GM18508 (cell line): Measurements from ENCODE around the gene NEGR1.
"Not testable (repeated sequence)": the region's sequence is repeated elsewhere in the genome, so short reads cannot be mapped to it uniquely, and the experiment has no call there.

Source experiments
- ATAC-seq: cut with Tn5 transposase; IDR thresholded peaks from one replicate; pipeline ENCODE4 v1.9.1; 2021; ENCODE audit warnings: moderate number of reproducible peaks; ENCODE audit not compliant: insufficient read depth, unreplicated experiment

NEGR1 gene

DNA sequence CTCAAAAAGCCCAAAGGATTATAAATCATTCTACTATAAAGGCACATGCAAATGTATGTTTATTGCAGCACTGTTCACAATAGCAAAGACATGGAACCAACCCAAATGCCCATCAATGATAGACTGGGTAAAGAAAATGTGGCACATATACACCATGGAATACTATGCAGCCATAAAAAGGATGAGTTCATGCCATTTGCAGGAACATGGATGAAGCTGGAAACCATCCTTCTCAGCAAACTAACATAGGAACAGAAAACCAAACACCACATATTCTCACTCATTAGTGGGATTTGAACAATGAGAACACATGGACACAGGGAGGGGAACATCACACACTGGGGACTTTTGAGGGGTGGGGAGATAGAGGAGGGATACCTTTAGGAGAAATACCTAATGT lies 46.4 kb downstream of the NEGR1 start:
- ATAC-seq, result not testable (repeated sequence)

DNA sequence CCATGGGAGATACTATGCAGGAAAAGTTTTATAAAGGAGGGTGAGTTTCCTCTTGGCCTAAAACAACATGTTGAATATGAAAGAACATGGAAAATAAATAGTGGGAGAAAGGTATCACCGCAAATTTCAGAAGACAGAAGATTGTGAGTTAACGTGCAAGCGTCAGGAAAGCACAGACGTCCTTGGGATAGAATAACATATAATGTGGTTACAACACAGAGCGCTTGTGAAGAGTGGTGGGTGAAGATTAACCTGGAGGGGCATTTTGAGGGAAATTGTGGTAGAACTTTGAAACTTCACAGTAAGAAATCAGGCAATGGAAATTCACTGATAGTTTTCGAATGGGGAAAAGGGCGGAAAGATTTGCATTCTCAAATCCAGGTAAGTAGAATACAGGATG lies 47.3 kb downstream of the NEGR1 start:
- ATAC-seq, result no peak

DNA sequence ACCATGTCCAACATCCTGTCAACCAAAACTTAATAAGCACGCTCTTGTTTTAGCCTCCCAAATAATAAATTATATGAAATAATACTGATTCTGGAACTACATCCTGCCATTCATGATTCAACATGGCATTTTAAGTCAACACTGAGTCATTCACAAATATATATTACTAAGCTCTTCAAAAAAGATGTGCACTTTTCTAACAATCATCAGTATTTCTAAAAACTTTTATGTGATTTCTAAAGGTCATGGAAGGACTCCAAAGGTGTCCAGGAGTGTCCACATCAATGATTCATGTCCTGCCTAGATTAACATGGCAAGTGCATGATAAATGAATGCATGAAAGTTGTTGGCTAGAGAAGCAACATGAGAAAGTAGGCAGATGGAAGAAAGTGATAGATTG lies 51.6 kb downstream of the NEGR1 start:
- ATAC-seq, result no peak

DNA sequence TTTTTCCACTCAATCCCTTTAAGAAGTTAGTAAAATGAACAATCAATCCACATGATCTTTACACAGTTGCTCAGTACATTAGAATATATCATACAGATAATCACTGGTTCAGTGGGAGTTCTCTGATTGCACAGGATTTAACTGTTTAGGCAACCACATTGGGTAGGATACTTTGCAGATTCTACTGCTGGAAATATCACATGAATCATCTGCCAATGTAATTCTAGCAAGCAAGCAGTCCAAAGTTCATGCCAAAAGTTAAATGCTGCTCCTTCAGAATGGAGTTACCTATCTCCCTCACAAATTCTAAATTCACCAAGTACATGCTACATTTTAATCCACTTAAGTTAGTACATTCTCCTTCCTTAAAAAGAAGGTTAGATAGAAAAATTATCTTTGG lies 52.4 kb downstream of the NEGR1 start:
- ATAC-seq, result no peak

DNA sequence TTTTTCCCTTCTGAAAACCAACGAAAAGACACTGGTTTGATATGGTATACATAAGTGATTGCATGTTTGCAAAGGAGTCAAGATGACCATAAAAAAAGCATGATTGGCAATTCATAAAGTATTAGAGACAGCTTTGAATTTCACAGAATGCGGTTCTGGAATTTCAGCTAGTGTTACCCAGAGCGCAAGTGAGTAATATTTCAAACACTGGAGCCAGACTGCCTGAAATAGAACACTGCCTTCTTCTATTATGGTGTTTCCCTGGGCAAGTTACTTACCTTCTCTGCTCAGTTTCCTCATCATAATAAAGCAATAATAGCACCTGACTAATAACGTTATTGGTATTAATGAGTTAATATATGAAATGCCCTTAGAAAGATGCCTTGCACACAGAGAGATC lies 54.7 kb downstream of the NEGR1 start:
- ATAC-seq, result no peak

DNA sequence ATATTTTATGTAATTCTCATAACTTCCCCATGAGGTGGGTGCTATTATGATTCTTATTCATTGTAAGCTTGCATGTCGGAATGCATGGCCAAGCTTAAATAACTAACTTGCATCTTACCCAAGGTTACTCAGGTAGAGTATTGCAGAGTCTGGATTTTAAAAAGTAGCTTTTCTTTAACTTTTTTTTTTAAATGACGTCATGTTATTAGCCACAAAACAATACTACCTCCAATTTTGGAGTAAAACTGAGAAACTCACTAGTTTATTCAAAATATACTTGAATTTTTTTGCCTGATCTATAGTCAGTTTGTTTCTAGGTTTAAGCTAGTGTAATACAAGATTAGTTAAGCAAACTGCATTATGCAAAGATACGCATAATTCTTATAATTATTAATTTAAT lies 57.8 kb downstream of the NEGR1 start:
- ATAC-seq, result no peak

DNA sequence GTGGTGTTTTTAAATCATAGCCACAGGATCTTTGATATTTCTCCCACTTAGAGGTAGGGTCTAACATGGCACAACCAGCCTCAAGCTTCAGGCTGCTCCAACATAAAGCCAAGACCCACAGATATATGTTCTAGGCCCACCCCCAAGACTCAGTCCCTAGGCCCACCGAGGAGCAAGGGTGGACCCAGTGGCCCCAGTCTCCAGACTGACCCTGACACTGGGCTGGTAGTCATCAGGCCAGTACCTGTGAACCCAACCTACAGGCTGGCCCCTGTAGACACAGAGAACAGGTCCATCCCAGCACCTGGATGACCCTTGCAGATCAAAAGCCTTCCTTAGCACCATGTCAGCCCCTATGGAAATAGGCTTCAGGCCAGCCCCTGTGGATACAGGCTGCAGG lies 60.5 kb downstream of the NEGR1 start:
- ATAC-seq, result no peak

DNA sequence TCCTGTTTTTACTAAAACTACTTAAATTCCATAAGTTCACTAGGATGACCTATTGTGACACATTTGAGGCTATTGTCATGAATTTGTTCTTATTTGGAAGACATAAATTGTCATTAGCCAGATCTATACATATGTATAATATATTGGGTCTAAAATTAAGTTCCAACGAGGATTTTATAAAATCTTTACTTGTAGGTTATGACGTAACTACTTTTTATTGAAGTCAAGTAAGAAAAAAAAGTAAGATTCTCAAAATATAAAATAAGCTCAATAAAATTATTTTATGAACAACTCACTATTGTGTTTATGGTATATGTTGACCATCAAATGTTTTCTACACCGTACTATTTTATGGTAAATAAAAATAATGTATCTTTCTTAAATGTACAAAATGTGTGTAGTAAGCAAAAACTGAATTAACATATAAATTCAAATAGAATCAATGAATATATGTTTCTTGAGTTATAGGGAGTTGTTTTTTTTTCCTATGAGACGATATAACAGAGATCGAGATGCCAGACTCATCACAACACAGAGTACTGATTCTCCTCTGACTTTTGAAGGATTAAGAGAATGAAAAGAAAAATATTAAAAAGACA lies 64.1 kb downstream of the NEGR1 start:
- ATAC-seq, result no peak

DNA sequence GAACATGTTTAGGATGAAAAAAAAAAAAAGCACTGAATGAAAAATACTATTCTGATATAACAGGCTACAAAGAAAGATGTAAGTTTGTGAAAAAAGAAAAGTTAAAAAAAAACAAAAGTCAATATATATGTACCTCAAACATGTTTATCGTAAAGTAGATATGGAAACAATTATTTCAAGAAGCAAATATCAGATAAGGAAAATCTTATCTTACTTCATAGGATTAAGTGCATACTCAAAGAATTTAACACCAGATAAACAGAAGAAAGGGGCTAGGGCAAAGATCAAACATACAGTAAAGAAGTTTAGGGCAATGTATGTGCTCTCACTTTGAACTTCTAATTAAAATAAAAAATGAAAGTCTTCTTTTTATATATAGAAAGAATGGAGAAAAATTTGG lies 75.3 kb downstream of the NEGR1 start:
- no peak for ATAC-seq

DNA sequence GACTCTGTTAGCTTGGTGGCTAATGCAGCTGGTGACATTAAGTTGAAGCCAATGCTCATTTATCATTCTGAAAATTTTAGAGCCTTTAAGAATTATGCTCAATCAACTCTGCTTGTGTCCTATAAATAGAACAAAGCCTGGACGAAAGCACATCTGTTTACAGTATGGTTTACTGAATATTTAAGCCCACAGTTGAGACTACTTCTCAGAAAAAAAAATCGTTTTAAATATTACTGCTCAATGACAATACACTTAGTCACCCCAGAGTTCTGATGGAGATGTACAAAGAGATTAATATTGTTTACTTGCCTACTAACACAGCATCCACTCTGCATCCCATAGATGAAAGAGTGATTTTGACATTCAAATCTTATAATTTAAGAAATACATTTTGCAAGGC lies 79.6 kb downstream of the NEGR1 start:
- no peak for ATAC-seq

DNA sequence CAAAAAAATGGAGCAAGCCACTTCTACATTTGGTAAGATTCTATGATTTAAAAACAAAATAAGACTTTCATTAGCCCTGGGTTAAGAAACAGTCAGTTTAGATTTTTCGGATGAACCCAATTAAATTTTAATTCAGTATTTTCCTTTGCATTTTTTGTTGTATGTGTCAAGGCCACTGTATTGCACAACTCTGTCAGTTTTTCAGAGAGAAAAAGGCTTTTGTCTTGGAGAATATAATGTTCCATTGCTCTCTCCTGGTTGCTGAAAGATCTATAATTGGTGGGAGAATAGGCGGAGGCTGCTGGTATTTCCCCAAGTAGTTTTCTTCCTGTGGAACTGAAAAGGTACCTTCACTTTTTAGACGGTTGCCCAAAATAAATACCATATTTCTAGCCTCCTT lies 84.6 kb downstream of the NEGR1 start:
- no peak for ATAC-seq

DNA sequence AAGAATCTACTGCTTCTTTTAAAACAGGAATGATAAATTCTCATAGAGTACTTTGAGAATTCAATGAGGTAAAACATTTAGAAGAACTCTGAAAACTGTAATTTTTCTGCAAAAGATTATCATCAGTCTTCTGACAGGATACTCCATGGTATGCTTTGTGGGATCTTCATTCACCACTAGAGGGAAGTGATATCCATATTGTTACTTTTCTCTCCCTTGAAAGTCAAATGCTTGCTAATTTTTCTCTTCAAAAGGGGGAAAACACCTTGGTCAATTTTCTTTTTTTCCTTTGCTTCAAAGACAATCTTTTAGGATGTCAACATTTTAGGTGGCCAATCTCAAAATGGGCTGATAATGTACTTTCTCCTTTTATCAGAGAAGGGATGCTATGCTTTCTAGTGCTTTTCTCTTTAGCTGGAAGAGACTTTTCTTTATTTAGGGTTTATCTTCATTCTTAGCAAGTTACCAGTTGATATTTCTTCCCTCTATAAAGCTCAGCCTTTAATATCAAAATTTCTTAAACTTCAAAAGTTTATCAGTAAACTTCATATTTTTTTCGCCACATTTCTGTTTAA lies 95.5 kb downstream of the NEGR1 start:
- ATAC-seq, result no peak

DNA sequence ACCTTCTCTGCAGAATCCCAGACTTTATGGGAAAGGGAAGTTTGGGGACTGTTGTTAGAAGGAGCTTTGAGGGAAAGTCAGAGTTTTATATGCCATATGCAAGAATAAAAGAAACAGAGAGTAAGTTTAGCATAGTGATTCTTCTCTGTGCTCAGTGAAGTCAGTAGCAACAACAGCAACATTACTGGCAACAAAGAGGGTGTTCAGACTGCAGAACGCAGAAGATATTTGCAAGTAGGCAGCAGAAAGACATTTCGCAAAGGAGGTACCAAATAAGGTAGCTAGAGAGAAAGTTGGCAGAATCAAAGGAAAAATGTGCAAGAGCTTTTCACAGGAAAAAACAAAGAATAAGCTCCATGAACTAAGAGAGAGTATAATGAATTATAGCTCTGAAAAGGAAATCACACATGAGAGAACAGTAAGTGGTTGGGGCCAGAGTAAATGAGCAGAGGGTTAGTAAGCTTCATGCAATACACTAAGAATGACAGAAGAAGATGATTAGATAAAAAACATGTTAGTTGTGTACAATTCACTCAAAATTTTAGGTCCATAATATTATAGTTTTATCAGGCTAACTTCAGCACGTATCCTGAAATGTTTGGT lies 98.1 kb downstream of the NEGR1 start:
- no peak for ATAC-seq

DNA sequence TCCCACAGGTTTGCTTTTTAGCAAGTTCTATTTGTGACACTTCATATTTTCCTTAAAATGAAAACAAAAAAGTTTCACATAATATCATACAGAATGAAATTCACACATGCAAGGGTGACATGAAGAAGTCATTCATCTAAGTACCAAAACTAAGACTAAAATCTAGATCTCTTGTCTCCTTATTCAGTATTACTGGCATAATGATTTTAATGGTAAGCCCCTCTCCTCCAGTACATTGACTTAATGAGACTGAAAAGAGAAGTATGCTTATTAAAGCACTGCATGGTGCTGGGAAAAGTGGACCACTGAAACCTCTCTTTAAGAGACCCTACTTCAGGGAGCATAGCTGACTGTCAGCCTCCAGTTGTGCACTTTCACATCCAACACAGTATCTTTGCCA lies 99.5 kb downstream of the NEGR1 start:
- no peak for ATAC-seq

DNA sequence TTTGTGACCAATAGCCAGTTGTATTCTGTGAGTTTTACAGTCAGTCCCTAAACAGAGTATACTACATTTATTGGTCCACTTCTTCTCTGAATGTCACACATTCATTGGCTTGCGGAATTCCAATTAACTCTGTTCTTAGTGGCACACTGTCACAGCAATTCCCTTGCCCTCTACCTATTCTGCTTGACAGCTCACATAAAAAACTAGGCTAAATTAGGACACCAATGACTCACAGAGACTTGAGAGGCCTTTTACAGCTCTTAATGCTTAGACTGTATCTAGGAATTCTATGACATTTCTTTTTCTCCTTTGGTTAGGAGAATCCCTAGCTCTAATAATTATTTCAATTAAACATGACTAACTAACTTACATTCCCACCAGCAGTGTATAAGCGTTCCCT lies 104.1 kb downstream of the NEGR1 start:
- no peak for ATAC-seq

DNA sequence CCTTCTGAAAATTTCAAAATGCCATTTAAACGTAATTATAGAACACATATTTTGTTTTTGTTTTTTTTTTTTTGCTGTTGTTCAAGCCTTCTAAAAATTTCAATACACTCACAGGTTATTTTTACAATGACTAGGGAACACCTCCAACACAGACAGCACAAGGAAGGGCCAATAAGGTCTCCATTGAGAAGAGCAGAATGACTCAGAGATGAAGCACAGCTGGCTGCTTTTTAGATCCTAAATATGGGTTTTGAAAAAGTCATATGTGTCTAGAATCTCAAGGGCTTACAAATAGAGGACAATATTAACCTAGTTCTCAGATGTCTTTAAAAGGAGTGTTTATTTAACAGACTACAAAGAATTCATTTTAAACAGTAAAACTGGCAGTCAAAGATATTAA lies 104.6 kb downstream of the NEGR1 start:
- ATAC-seq, result no peak

DNA sequence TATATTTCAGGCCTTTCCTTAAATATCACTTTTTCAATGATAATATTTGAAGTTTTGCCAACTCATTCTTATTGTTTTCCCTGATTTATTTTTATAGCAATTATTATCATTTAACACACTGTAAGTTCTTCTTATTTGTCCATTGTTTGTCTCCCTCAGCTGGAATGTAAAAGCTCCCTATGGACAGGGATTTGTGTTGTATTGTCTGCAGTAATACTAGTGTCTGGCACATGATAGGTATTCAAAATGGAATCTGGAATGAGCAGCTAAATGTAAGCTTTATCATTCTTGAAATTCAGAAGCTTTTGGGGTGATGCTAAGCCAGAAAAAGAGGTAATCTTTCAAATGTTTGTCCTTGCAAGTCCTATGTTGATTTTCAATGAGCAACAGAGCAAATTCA lies 112.1 kb downstream of the NEGR1 start:
- ATAC-seq, result no peak

DNA sequence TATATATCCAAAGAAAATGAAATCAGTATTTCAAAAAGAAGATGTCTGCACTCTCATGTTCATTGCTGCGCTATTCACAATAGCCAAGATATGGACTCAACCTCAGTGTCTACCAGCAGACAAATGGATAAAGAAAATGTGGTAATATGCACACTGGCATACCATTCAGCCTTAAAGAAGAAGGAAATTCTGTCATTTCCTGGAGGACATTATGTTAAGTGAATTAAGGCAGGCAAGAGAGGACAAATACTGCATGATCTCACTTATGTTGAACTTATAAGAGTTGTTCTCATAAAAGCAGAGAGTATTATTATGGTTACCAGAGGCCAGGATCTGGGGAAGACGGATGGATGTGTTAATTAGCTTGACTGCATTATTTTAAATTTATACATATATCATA lies 115.9 kb downstream of the NEGR1 start:
- no peak for ATAC-seq

DNA sequence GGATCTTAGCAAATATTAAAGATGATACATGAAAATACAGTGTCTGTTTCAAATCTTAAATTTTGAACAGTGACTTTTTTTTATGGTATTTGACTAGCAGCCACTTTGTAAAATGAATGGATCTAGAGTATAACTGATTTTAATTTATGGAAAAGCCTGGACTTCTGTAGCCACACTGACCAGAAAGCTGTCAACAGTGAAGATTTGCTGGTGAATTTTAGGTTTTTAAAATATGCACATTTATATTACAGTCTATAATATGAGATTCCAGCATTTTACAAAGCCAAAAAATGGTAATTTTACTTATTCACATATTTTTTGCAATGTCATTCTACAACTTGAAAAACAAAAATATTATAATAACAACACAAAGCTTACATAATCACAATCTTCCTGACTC lies 131.8 kb downstream of the NEGR1 start:
- ATAC-seq, result no peak

DNA sequence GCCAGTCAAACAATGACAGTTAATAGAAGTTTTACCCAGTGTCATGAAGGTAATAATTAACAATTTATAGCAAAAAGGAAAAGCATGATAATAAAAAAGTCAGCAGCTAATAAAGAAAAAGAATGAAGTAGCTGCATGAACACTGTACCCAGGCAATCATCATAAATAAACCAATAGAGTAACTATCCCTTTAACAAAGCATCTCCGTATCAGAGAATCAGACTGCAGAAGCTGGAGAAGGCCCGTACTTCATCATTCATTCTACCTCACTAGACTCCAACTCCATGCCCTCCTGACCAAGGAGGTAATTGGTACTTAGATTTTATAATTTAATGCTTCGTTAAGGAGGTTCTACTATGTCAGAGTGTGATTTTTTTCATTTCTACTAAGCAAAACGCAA lies 140.5 kb downstream of the NEGR1 start:
- no peak for ATAC-seq

DNA sequence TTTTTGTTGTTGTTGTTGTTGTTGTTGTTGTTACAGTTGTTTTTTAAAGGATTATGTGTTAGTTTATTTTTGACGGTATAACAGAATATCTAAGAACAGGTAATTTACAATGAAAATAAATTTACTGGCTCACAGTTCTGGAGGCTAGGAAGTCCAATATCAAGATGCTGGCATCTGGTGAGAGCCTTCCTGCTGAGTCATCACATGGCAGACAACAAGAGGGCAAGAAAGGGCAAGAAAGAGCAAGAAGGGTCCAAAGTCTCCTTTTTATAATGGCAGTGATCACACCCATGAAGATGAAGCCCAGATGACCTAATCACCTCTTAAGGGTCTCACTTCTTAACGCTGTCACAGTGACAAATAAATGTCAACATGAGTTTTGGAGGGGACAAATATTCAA lies 142.1 kb downstream of the NEGR1 start:
- no peak for ATAC-seq

DNA sequence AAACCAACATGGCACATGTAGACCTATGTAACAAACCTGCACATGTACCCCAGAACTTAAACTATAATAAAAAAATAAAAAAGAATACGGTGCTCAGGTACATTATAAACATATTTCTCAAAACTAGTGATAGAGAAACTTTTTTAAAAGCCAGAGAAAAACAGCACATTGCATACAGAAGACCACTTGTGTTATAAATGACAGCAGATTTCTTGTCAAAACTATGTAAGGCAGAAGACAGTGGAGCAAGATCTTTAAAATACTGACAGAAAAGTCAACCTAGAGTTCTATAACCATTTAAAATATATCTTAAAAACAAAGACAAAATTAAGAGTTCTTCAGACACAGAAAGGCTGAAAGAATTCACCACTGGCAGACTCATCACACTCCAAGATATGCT lies 144.7 kb downstream of the NEGR1 start:
- no peak for ATAC-seq
